ENCODE data around the gene FAM3C. TPM values are rescaled to one million over a fixed set of nuclear protein-coding genes. Genes with fewer than 3 reads are reported as not detected.

FAM3C gene
- total RNA-seq, 2 experiments from 2014 or later, result 7.9 to 10.5 TPM

DNA sequence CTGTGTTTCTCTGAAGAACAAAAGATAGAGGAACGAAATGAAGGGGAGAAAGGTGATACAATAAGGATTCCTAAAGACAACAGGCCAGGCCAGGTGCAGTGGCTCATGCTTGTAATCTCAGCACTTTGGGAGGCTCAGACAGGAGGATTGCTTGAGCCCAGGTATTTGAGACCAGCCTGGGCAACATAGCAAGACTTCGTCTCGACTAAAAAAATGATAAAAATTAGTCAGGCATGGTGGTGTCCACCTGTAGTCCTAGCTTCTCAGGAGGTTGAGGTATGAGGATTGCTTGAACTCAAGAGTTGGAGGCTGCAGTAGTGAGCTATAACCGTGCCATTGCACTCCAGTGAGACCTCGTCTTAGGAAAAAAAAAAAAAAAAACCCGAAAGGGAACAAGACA is 41.4 kb upstream of the FAM3C start:
- Mint-ChIP-seq H3K9me3 (no peaks in the 10 kb centered on the region), H3K36me3 (ENCODE audit: low read depth) (no peaks in the 10 kb centered on the region), H3K27me3 (no peaks in the 10 kb centered on the region), H3K27ac (peak overlapping the region; percentile 89), H3K4me1 (ENCODE audit: low read depth) (peaks cover 38% of the 10 kb centered on the region), H3K4me3 (no peak overlapping the region)
- H3K9me3 ChIP-seq (ENCODE audit: control insufficient read depth in 1 of 2, insufficient read depth in 1 of 2, low read length in 2 of 2), result peaks cover 0 to 4% of the 10 kb centered on the region in 2 experiments
- no peaks in the 10 kb centered on the region for H3K36me3 ChIP-seq (ENCODE audit: insufficient read depth, low read length)
- ChIA-PET POLR2A (interaction anchor here (2.2 kb wide), 1 partner anchor 42 kb away, joined by 11 read pairs; the partner anchor contains the start of gene FAM3C), CTCF (interaction anchor here (0.7 to 1.3 kb wide), 3 partner anchors 10 to 332 kb away, joined by 3 to 7 read pairs (median 4); no protein-coding TSS in a partner anchor)
- H3K4me1 ChIP-seq (ENCODE audit: insufficient read depth, low read length), result peaks cover 17% of the 10 kb centered on the region
- no peak for DNase-seq
- H3K27ac ChIP-seq (ENCODE audit: low read depth in 1 of 2, low read length in 2 of 2), result peak overlapping the region in 1 of 2 donors; percentile 56
- intact Hi-C loops (cut with DNase I, micrococcal nuclease), result loop anchor here in 1 of 2 experiments (5.0 kb wide), 1 partner anchor 35 kb away; no protein-coding TSS in a partner anchor
- ATAC-seq (ENCODE audit: poor library complexity), result no peak
- no peaks in the 10 kb centered on the region for H3K27me3 ChIP-seq (ENCODE audit: control insufficient read depth in 1 of 2, insufficient read depth in 2 of 2, low read length in 2 of 2)
- H3K4me3 ChIP-seq (ENCODE audit: low read length), result no peak overlapping the region
- TF ChIP-seq, protein P1, sequence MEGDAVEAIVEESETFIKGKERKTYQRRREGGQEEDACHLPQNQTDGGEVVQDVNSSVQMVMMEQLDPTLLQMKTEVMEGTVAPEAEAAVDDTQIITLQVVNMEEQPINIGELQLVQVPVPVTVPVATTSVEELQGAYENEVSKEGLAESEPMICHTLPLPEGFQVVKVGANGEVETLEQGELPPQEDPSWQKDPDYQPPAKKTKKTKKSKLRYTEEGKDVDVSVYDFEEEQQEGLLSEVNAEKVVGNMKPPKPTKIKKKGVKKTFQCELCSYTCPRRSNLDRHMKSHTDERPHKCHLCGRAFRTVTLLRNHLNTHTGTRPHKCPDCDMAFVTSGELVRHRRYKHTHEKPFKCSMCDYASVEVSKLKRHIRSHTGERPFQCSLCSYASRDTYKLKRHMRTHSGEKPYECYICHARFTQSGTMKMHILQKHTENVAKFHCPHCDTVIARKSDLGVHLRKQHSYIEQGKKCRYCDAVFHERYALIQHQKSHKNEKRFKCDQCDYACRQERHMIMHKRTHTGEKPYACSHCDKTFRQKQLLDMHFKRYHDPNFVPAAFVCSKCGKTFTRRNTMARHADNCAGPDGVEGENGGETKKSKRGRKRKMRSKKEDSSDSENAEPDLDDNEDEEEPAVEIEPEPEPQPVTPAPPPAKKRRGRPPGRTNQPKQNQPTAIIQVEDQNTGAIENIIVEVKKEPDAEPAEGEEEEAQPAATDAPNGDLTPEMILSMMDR (IDR thresholded peaks at IDR 0.05), result no peak

DNA sequence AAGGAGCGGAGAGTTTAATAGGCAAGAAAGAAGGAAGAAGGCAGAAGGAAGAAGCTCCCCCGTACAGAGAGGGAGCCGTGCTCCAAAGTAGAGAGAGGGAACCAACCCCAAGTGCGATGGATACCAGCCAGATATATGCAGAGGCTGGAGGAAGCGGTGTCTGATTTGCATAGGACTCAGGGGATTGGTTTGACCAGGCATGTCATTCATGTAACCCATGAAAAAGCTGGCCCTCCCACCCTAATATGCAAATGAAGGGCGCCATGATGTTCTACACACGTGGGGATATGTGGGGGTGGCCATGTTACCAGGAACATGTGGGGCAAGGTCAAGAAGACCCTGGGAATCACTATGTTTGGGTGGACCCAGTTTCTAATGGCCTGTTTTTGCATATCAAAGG is 40.6 kb upstream of the FAM3C start:
- Mint-ChIP-seq H3K9me3 (no peaks in the 10 kb centered on the region), H3K4me3 (no peak overlapping the region), H3K27ac (no peak overlapping the region), H3K27me3 (no peaks in the 10 kb centered on the region), H3K36me3 (ENCODE audit: low read depth) (no peaks in the 10 kb centered on the region), H3K4me1 (ENCODE audit: low read depth) (peaks cover 36% of the 10 kb centered on the region)
- intact Hi-C loops (cut with DNase I, micrococcal nuclease), result loop anchor here in 1 of 2 experiments (5.0 kb wide), 1 partner anchor 34 kb away; no protein-coding TSS in a partner anchor
- ATAC-seq (ENCODE audit: poor library complexity) (no peak), DNase-seq (no peak)
- Histone ChIP-seq H3K9me3 (ENCODE audit: control insufficient read depth in 1 of 2, insufficient read depth in 1 of 2, low read length in 2 of 2) (peaks cover 0 to 4% of the 10 kb centered on the region in 2 experiments), H3K27me3 (ENCODE audit: control insufficient read depth in 1 of 2, insufficient read depth in 2 of 2, low read length in 2 of 2) (no peaks in the 10 kb centered on the region), H3K4me1 (ENCODE audit: insufficient read depth, low read length) (peaks cover 17% of the 10 kb centered on the region), H3K4me3 (ENCODE audit: low read length) (no peak overlapping the region), H3K36me3 (ENCODE audit: insufficient read depth, low read length) (no peaks in the 10 kb centered on the region), H3K27ac (ENCODE audit: low read depth in 1 of 2, low read length in 2 of 2) (no peak overlapping the region)
- CTCF ChIA-PET, result no interaction called here
- TF ChIP-seq, protein P1 (IDR thresholded peaks at IDR 0.05), result no peak
- POLR2A ChIA-PET, result no interaction called here

DNA sequence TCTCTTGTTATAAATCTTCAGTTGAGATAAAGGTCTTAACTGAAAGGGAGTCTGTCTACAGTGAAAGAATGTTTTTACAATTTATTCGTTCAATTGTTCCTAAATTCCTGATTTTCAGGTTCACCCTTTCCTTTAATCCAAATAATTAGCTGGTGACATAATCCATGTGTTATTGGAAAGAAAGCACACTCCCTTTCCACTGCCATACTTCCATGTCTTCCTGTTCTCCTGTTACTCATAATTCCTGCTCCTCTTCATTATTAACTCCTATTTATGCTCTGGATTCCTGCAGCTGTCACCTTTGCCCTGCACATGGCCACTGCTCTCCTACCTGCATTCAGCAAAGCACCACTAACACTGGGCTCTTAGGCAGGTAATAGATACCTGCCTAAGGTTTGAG is 40.0 kb upstream of the FAM3C start:
- POLR2A ChIA-PET, result no interaction called here

More for the DNA sequence above, 40.0 kb upstream of the FAM3C start:
- intact Hi-C loops (cut with DNase I, micrococcal nuclease), result loop anchor here in 1 of 2 experiments (5.0 kb wide), 1 partner anchor 34 kb away; no protein-coding TSS in a partner anchor
- H3K9me3 ChIP-seq (ENCODE audit: control insufficient read depth in 1 of 2, insufficient read depth in 1 of 2, low read length in 2 of 2), result peaks cover 0 to 4% of the 10 kb centered on the region in 2 experiments
- ATAC-seq (ENCODE audit: poor library complexity) (no peak), DNase-seq (no peak)
- Mint-ChIP-seq H3K36me3 (ENCODE audit: low read depth) (no peaks in the 10 kb centered on the region), H3K9me3 (no peaks in the 10 kb centered on the region), H3K27me3 (no peaks in the 10 kb centered on the region), H3K4me1 (ENCODE audit: low read depth) (peaks cover 31% of the 10 kb centered on the region), H3K27ac (no peak overlapping the region), H3K4me3 (no peak overlapping the region)
- no peaks in the 10 kb centered on the region for H3K27me3 ChIP-seq (ENCODE audit: control insufficient read depth in 1 of 2, insufficient read depth in 2 of 2, low read length in 2 of 2)
- no peaks in the 10 kb centered on the region for H3K36me3 ChIP-seq (ENCODE audit: insufficient read depth, low read length)
- CTCF ChIA-PET, result no interaction called here
- H3K4me1 ChIP-seq (ENCODE audit: insufficient read depth, low read length), result peaks cover 17% of the 10 kb centered on the region
- no peak overlapping the region for H3K4me3 ChIP-seq (ENCODE audit: low read length)
- TF ChIP-seq, protein P1 (IDR thresholded peaks at IDR 0.05), result no peak
- no peak overlapping the region for H3K27ac ChIP-seq (ENCODE audit: low read depth in 1 of 2, low read length in 2 of 2)

All from CD4-positive, alpha-beta T cell (primary cell).